ENCODE results near the gene DPYSL3.

Gene DPYSL3

DNA sequence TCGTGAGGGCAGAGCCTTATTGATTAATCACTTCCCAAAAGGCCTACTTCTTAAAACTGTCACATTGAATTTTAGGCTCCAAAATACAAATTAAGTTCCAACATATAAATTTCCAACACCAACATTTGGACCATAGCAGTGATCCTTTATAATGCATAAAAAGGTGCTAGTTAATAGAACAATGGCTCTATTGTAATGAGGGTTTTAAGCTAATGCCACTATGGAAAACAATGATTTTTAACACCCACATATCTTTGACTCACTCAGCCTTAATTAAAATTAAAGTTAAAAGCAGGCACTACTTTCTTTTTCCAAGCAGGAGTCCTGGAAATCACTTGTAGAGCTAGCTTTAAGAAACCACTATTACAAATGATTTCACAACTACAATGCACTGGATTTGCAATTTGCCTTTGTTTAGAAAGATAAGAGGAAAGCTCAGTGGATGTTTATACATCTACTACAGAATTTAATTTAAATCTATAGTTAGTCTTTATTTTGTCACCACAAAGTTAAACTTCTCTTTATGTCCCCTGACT lies 41.8 kb downstream of the DPYSL3 start:
- no peak overlapping the region for H3K27ac ChIP-seq
- TF ChIP-seq, protein P1, sequence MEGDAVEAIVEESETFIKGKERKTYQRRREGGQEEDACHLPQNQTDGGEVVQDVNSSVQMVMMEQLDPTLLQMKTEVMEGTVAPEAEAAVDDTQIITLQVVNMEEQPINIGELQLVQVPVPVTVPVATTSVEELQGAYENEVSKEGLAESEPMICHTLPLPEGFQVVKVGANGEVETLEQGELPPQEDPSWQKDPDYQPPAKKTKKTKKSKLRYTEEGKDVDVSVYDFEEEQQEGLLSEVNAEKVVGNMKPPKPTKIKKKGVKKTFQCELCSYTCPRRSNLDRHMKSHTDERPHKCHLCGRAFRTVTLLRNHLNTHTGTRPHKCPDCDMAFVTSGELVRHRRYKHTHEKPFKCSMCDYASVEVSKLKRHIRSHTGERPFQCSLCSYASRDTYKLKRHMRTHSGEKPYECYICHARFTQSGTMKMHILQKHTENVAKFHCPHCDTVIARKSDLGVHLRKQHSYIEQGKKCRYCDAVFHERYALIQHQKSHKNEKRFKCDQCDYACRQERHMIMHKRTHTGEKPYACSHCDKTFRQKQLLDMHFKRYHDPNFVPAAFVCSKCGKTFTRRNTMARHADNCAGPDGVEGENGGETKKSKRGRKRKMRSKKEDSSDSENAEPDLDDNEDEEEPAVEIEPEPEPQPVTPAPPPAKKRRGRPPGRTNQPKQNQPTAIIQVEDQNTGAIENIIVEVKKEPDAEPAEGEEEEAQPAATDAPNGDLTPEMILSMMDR (conservative IDR thresholded peaks at IDR 0.05): no peak

GRCh38 chr5:147466360-147466980 lies 43.4 kb downstream of the DPYSL3 start:
- TF ChIP-seq, protein P1 (conservative IDR thresholded peaks at IDR 0.05): no peak
- H3K27ac ChIP-seq: no peak overlapping the region

- no peak overlapping the region for H3K27ac ChIP-seq
- TF ChIP-seq, protein P1 (conservative IDR thresholded peaks at IDR 0.05): no peak
These were observed 44.1 kb downstream of the DPYSL3 start for GRCh38 chr5:147465747-147466146.

- TF ChIP-seq, protein P1 (conservative IDR thresholded peaks at IDR 0.05): peak; percentile 69
These were observed 45.7 kb downstream of the DPYSL3 start for GRCh38 chr5:147464211-147464610.

GRCh38 chr5:147461915-147462314 lies 48.0 kb downstream of the DPYSL3 start:
- H3K27ac ChIP-seq: no peak overlapping the region
- TF ChIP-seq, protein P1 (conservative IDR thresholded peaks at IDR 0.05): no peak

More at GRCh38 chr5:147464211-147464610, 45.7 kb downstream of the DPYSL3 start:
- H3K27ac ChIP-seq: no peak overlapping the region

GRCh38 chr5:147460380-147460779 lies 49.5 kb downstream of the DPYSL3 start:
- TF ChIP-seq, protein P1 (conservative IDR thresholded peaks at IDR 0.05): no peak
- no peak overlapping the region for H3K27ac ChIP-seq

- TF ChIP-seq, protein P1 (conservative IDR thresholded peaks at IDR 0.05): no peak
- no peak overlapping the region for H3K27ac ChIP-seq
These were observed 51.3 kb downstream of the DPYSL3 start for GRCh38 chr5:147458581-147458980.

All from VCaP (cell line).